GM12878 (cell line): Measurements from ENCODE around the gene MMP14. TPM values are rescaled to one million over a fixed set of nuclear protein-coding genes. Genes with fewer than 3 reads are reported as not detected.

ENCODE experiments used
- ATAC-seq: fragments of 200-7000 bp; cut with Tn5 transposase; 3 replicates; pipeline ENCODE4 v1.9.1; 2020; ENCODE audit warnings: mild to moderate bottlenecking, moderate library complexity
- BruUV-seq: library from RNA; stranded (reverse); fragments of 400-500 nt; replicated peaks from 2 replicates; lab custom pipeline; 2021; lab: Mats Ljungman, UMichigan
- CTCF ChIA-PET: fragments of 300-600 bp; sonication (Branson Sonifier 250); formaldehyde crosslinking; extraction: SDS; loops from one replicate; lab custom pipeline; 2021; ENCODE audit warnings: inconsistent platforms; lab: Yijun Ruan, JAX
- POLR2A ChIA-PET: fragments of 350-600 bp; formaldehyde crosslinking; extraction: SDS; loops from one replicate; lab custom pipeline; 2021; ENCODE audit warnings: inconsistent platforms; lab: Charles Lee
- RAD21 ChIA-PET: fragments of 300-600 bp; sonication (Branson Sonifier 250); formaldehyde crosslinking; loops from one replicate; lab custom pipeline; 2023; ENCODE audit warnings: antibody characterized with exemption; ENCODE audit not compliant: unreplicated experiment; lab: Charles Lee
- SMC1A ChIA-PET: fragments of 300-600 bp; sonication (Branson Sonifier 250); formaldehyde crosslinking; loops from one replicate; lab custom pipeline; 2023; ENCODE audit not compliant: unreplicated experiment, uncharacterized antibody; lab: Charles Lee
- DNase-seq: peaks from one replicate; pipeline ENCODE4 v3.0.0-alpha.2; 2011; ENCODE audit warnings: low read depth, low spot score
- FAIRE-seq: peaks from 3 replicates; lab custom pipeline; 2011; peaks lifted over from hg19 to GRCh38; lab: Jason Lieb, UNC
- H2AFZ ChIP-seq: 2 replicates; pipeline ENCODE4 v1.6.0; 2011; ENCODE audit warnings: low read depth, low read length, control low read depth; ENCODE audit not compliant: control insufficient read depth
- H3K27ac ChIP-seq: 2 replicates; pipeline ENCODE4 v1.5.1; 2011; ENCODE audit warnings: control low read depth; ENCODE audit not compliant: control insufficient read depth, insufficient read depth
- H3K27me3 ChIP-seq, 2 experiments: replicated peaks in 1 of 2; 2 replicates each; pipeline versions ENCODE4 v1.6.0 to v1.6.1; 2011; ENCODE audit warnings: low read length in 1 of 2; ENCODE audit not compliant: control insufficient read depth in 2 of 2, insufficient read depth in 2 of 2
- H3K36me3 ChIP-seq, 2 experiments: 2 replicates each; pipeline ENCODE4 v1.5.1; 2011; ENCODE audit warnings: low read length in 1 of 2; ENCODE audit not compliant: control insufficient read depth in 2 of 2, insufficient read depth in 2 of 2
- H3K4me1 ChIP-seq: 2 replicates; pipeline ENCODE4 v1.6.1; 2011; ENCODE audit warnings: mild to moderate bottlenecking, low read length, moderate library complexity, mixed read lengths; ENCODE audit not compliant: control insufficient read depth, insufficient read depth
- H3K4me2 ChIP-seq: 2 replicates; pipeline ENCODE4 v1.6.0; 2011; ENCODE audit warnings: control low read depth; ENCODE audit not compliant: control insufficient read depth, insufficient read depth
- H3K4me3 ChIP-seq: fragments of 200-600 bp; sonication (generic); 2 replicates; pipeline ENCODE4 v1.5.1; 2016
- H3K79me2 ChIP-seq: 2 replicates; pipeline ENCODE4 v1.6.0; 2011; ENCODE audit warnings: low read length; ENCODE audit not compliant: control insufficient read depth, insufficient read depth
- H3K9ac ChIP-seq: 2 replicates; pipeline ENCODE4 v1.8.0; 2011; ENCODE audit warnings: low read length, control low read depth, mixed read lengths; ENCODE audit not compliant: control insufficient read depth, insufficient read depth
- H3K9me3 ChIP-seq: replicated peaks from 3 replicates; pipeline ENCODE4 v1.5.1; 2011; ENCODE audit warnings: mild to moderate bottlenecking, low read length; ENCODE audit not compliant: control insufficient read depth, insufficient read depth
- H4K20me1 ChIP-seq: 2 replicates; pipeline ENCODE4 v1.6.0; 2011; ENCODE audit not compliant: control insufficient read depth, insufficient read depth
- CBFB ChIP-seq: IDR thresholded peaks from 2 replicates; pipeline ENCODE4 v1.6.1; 2016; ENCODE audit warnings: antibody characterized with exemption, low read depth
- CHD2 ChIP-seq: IDR thresholded peaks from 2 replicates; pipeline ENCODE4 v1.6.1; 2011; ENCODE audit warnings: low read depth, low read length, improper control_type of control experiment, borderline replicate concordance
- EED ChIP-seq: sonication (generic); IDR thresholded peaks from 2 replicates; pipeline ENCODE4 v1.6.1; 2016; ENCODE audit warnings: antibody characterized with exemption, low read depth
- EGR1 ChIP-seq, 2 experiments: IDR thresholded peaks; 1 replicate in 1 of 2; 2 replicates in 1 of 2; pipeline ENCODE4 v1.6.1; 2011 to 2012; ENCODE audit warnings: low read depth in 2 of 2, low read length in 2 of 2, borderline replicate concordance in 1 of 2, mild to moderate bottlenecking in 1 of 2, moderate library complexity in 1 of 2
- HCFC1 ChIP-seq: fragments of 150-350 bp; IDR thresholded peaks from 2 replicates; pipeline ENCODE4 v1.6.1; 2014; ENCODE audit warnings: low read length
- MLLT1 ChIP-seq: fragments of 450-650 bp; IDR thresholded peaks from 2 replicates; pipeline ENCODE4 v1.6.1; 2016; ENCODE audit warnings: mild to moderate bottlenecking
- MYB ChIP-seq: fragments of 150-350 bp; IDR thresholded peaks from 2 replicates; pipeline ENCODE4 v1.6.1; 2014; ENCODE audit warnings: mild to moderate bottlenecking, low read depth, low read length, borderline replicate concordance
- NR2C2 ChIP-seq: IDR thresholded peaks from 2 replicates; pipeline ENCODE4 v1.6.1; 2011; ENCODE audit warnings: borderline replicate concordance, low read depth; ENCODE audit not compliant: control insufficient read depth, insufficient read length
- PRDM15 ChIP-seq: fragments of 450-650 bp; formaldehyde crosslinking; IDR thresholded peaks from 2 replicates; pipeline ENCODE4 v1.4.0; 2020; ENCODE audit warnings: mild to moderate bottlenecking, moderate library complexity
- SMC3 ChIP-seq: IDR thresholded peaks from 2 replicates; pipeline ENCODE4 v1.6.1; 2011; ENCODE audit warnings: low read length, improper control_type of control experiment, borderline replicate concordance
- SPI1 ChIP-seq: IDR thresholded peaks from 2 replicates; pipeline ENCODE4 v1.6.1; 2011; ENCODE audit warnings: low read depth, mild to moderate bottlenecking, low read length, moderate library complexity, borderline replicate concordance; ENCODE audit not compliant: insufficient read depth
- SUPT20H ChIP-seq: IDR thresholded peaks from 2 replicates; pipeline ENCODE4 v1.6.1; 2011; ENCODE audit warnings: low read depth, mild to moderate bottlenecking, low read length, moderate library complexity, borderline replicate concordance; ENCODE audit not compliant: control insufficient read depth
- ZNF207 ChIP-seq: fragments of 450-650 bp; IDR thresholded peaks from 2 replicates; pipeline ENCODE4 v1.6.1; 2014; ENCODE audit warnings: antibody characterized with exemption, mild to moderate bottlenecking, borderline replicate concordance
- WGBS: methylation state at CpG from one replicate; pipeline ENCODE4 v1.1.6; 2016; ENCODE audit warnings: low lambda C conversion rate; ENCODE audit not compliant: insufficient replicate concordance, insufficient coverage; ENCODE audit errors: missing lambda C conversion rate; 5-methylcytosine and 5-hydroxymethylcytosine counted together
- in situ Hi-C: fragments of 300-500 bp; cut with MboI; formaldehyde crosslinking; loops from 9 replicates; pipeline ENCODE4 v1.14.3; 2018; ENCODE audit warnings: mixed read lengths
- intact Hi-C: fragments of 100-400 bp; cut with micrococcal nuclease; formaldehyde crosslinking; loops from one replicate; pipeline ENCODE4 v1.14.2; 2022; ENCODE audit not compliant: unreplicated experiment
- polyA plus RNA-seq, 11 experiments: library from polyadenylated mRNA; depleted of rRNA in 4 of 11; unstranded in 6 of 11; stranded (reverse) in 5 of 11; fragments of >200 nt; fragmentation: Nextera tagmentation in 4 of 11; fragmentation: Illumina TruSeq in 1 of 11; extraction: Ambion mirVana in 4 of 11; extraction: Trizol in 1 of 11; gene quantifications; 1 replicate in 1 of 11; 2 replicates in 10 of 11; pipeline versions ENCODE4 v1.2.1 to v1.2.3, GENCODE V29; 2011 to 2016; ENCODE audit warnings: inconsistent platforms in 2 of 11, missing spikeins in 2 of 11, low read depth in 1 of 11
- total RNA-seq, 4 experiments: library from RNA; depleted of rRNA in 3 of 4; stranded (reverse); fragments of >200 nt in 3 of 4; fragmentation: Illumina TruSeq in 1 of 4; extraction: Trizol in 1 of 4; gene quantifications; 2 replicates each; pipeline versions ENCODE4 v1.2.1 to v1.2.3, GENCODE V29; 2013 to 2021
- TF ChIP-seq, protein P1 (sequence below): fragments of 450-650 bp; IDR thresholded peaks from 2 replicates; pipeline ENCODE4 v1.6.1; 2018; ENCODE audit warnings: borderline replicate concordance, mild to moderate bottlenecking; ENCODE audit not compliant: partially characterized antibody

The MMP14 gene
- total and polyA plus RNA-seq, 10 of the 15 experiments (the other 5 are each of a cell fraction or from before 2014, with no cell fraction given) = 0.31 to 1.9 (median 0.70) TPM; not detected in 2

DNA sequence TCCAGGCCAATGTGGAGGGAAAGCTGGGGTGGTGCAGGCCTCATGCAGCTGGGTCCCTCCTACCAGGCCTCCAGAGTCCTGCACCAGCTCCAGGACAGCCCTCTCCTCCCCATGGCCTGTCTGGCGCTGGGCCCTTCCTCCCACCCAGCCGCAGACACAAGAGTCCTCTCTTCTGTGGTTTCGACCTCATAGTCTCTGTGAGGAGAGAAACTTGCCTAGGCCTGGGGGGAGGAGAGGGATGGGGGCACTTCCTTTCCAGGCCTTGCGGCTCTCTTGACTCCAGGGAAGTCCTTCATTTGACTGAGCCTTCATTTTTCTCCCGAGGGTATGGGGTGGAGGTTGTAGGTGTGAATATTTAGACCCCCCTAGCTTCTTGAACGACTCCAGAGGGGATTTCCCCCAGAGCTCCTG is 2.3 kb downstream of the MMP14 start:
- ChIA-PET SMC1A (interaction anchor here (0.9 to 2.4 kb wide), 6 partner anchors 8 to 269 kb away, joined by 3 to 8 read pairs (median 4); no protein-coding TSS in a partner anchor), CTCF (interaction anchor here (0.7 to 3.7 kb wide), 5 partner anchors 8 to 65 kb away, joined by 3 to 25 read pairs (median 3); no protein-coding TSS in a partner anchor), RAD21 (interaction anchor here (0.5 to 2.6 kb wide), 4 partner anchors 10 to 216 kb away, joined by 3 to 10 read pairs (median 4); no protein-coding TSS in a partner anchor), POLR2A (interaction anchor here (0.7 to 1.7 kb wide), 2 partner anchors 42 to 448 kb away, joined by 4 to 5 read pairs; no protein-coding TSS in a partner anchor)
- FAIRE-seq = no peak
- no peaks in the 10 kb centered on the region for H3K79me2 ChIP-seq
- H3K4me2 ChIP-seq = peak overlapping the region; percentile 64
- in situ Hi-C loops (no loop called here), intact Hi-C loops (no loop called here)
- H3K27me3 ChIP-seq = no peaks in the 10 kb centered on the region
- peaks cover 21% of the 10 kb centered on the region for H3K4me1 ChIP-seq
- no TSS peak for BruUV-seq
- H3K27ac ChIP-seq = no peak overlapping the region
- no peak overlapping the region for H3K4me3 ChIP-seq
- H3K9ac ChIP-seq = no peak overlapping the region
- 53% methylated on average over 6 of the region's 6 CpGs for WGBS
- no peak for DNase-seq
- ATAC-seq = peak; percentile 74
- H2AFZ ChIP-seq = peak overlapping the region; percentile 25; the same call in 1 of the 2 replicates
- peaks cover 0 to 9% of the 10 kb centered on the region in 2 experiments; a peak in 2 of 4 replicates for H3K36me3 ChIP-seq
- no peaks in the 10 kb centered on the region for H3K9me3 ChIP-seq
- H4K20me1 ChIP-seq = no peaks in the 10 kb centered on the region
- no peak for TF ChIP-seq CHD2
- no peak for TF ChIP-seq NR2C2
- peak; percentile 11; the same call in 1 of the 2 replicates for TF ChIP-seq SPI1
- no peak for TF ChIP-seq ZNF207
- TF ChIP-seq PRDM15 (CRISPR knock-in tag) = no peak
- TF ChIP-seq HCFC1 = no peak
- no peak for TF ChIP-seq MYB
- no peak for TF ChIP-seq SMC3
- no peak for TF ChIP-seq SUPT20H
- 0 out of 3 replicates have a peak, but pooled peaks of 1 of the 2 experiments have one; percentile 10 for TF ChIP-seq EGR1 (IDR thresholded peaks at IDR 0.05; ENCODE audit: borderline replicate concordance in 1 of 2, low read depth in 2 of 2, low read length in 2 of 2)
- TF ChIP-seq, protein P1, sequence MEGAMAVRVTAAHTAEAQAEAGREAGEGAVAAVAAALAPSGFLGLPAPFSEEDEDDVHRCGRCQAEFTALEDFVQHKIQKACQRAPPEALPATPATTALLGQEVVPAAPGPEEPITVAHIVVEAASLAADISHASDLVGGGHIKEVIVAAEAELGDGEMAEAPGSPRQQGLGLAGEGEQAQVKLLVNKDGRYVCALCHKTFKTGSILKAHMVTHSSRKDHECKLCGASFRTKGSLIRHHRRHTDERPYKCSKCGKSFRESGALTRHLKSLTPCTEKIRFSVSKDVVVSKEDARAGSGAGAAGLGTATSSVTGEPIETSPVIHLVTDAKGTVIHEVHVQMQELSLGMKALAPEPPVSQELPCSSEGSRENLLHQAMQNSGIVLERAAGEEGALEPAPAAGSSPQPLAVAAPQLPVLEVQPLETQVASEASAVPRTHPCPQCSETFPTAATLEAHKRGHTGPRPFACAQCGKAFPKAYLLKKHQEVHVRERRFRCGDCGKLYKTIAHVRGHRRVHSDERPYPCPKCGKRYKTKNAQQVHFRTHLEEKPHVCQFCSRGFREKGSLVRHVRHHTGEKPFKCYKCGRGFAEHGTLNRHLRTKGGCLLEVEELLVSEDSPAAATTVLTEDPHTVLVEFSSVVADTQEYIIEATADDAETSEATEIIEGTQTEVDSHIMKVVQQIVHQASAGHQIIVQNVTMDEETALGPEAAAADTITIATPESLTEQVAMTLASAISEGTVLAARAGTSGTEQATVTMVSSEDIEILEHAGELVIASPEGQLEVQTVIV = no peak
- peak; percentile 77 for TF ChIP-seq EED
- no peak for TF ChIP-seq MLLT1
- peak; percentile 50; the same call in 1 of the 2 replicates for TF ChIP-seq CBFB
